ENCODE data around the gene CEBPE. TPM values are rescaled to one million over a fixed set of nuclear protein-coding genes. Genes with fewer than 3 reads are reported as not detected.

CEBPE gene
- total RNA-seq, 2 donors from 2014 or later = not detected

DNA sequence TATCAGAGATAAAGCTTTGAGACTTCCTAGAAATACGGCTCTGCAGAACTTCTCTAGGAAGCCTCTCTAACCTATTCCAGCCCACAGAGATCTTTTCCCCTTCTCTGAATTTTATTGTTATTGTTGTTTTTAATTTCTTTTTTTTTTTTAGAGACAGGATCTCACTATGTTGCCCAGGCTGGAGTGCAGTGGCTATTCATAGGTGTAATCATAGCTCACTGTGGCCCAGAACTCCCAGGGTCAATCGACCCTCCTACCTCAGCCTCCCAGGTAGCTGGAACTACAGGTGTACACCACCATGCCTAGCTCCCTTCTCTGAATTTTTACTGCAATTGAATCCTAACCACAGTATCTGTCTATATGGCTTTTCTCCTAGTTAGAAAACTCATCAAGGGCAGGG, 44.8 kb upstream of the CEBPE start:
- H3K36me3 ChIP-seq = peaks cover 7% of the 10 kb centered on the region
- ATAC-seq (ENCODE audit: insufficient number of reproducible peaks, low FRiP score, low read depth) = no peak
- H3K9me3 ChIP-seq = no peaks in the 10 kb centered on the region
- H3K4me3 ChIP-seq = no peak overlapping the region
- no peaks in the 10 kb centered on the region for H3K27me3 ChIP-seq (replicated peaks; ENCODE audit: insufficient read depth)
- TF ChIP-seq CTCF (IDR thresholded peaks at IDR 0.05) = no peak
- no peak overlapping the region for H3K27ac ChIP-seq
- H3K4me1 ChIP-seq (ENCODE audit: control insufficient read depth in 1 of 2, low read depth in 2 of 2) = peaks cover 7 to 9% of the 10 kb centered on the region in 2 donors
- no peak for DNase-seq (ENCODE audit: low spot score)

GRCh38 chr14:23162800-23163199, 43.7 kb upstream of the CEBPE start:
- no peak for TF ChIP-seq CTCF (IDR thresholded peaks at IDR 0.05)
- H3K36me3 ChIP-seq = peaks cover 7% of the 10 kb centered on the region
- ATAC-seq (ENCODE audit: insufficient number of reproducible peaks, low FRiP score, low read depth) = no peak

DNA sequence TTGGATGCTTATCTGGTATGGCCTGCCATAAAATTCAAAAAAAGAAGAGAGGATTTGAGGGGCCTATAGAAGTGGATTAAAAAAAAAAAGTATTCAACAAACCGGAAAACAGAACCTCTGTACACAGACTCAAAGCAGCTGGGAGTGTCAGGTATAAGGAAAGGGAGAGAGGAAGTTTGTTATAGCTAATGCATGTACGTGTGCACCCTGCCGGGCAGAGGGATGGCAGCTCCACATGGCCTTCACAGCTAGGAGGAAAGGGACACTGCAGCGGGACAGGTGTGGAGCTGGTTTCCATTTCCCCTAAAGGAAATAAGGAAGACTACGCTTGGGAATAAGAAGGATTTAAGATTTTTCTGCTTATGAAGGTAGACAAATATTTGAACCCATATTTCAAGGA, 43.0 kb upstream of the CEBPE start:
- H3K27ac ChIP-seq = no peak overlapping the region
- no peak overlapping the region for H3K4me3 ChIP-seq
- peaks cover 7% of the 10 kb centered on the region for H3K36me3 ChIP-seq
- H3K27me3 ChIP-seq (replicated peaks; ENCODE audit: insufficient read depth) = no peaks in the 10 kb centered on the region
- no peaks in the 10 kb centered on the region for H3K9me3 ChIP-seq
- TF ChIP-seq CTCF (IDR thresholded peaks at IDR 0.05) = no peak
- H3K4me1 ChIP-seq (ENCODE audit: control insufficient read depth in 1 of 2, low read depth in 2 of 2) = peaks cover 7 to 9% of the 10 kb centered on the region in 2 donors
- ATAC-seq (ENCODE audit: insufficient number of reproducible peaks, low FRiP score, low read depth) (no peak), DNase-seq (ENCODE audit: low spot score) (no peak)

More at GRCh38 chr14:23162800-23163199, 43.7 kb upstream of the CEBPE start:
- Histone ChIP-seq H3K4me1 (ENCODE audit: control insufficient read depth in 1 of 2, low read depth in 2 of 2) (peaks cover 7 to 9% of the 10 kb centered on the region in 2 donors), H3K27ac (no peak overlapping the region), H3K4me3 (no peak overlapping the region), H3K9me3 (no peaks in the 10 kb centered on the region), H3K27me3 (replicated peaks; ENCODE audit: insufficient read depth) (no peaks in the 10 kb centered on the region)
- no peak for DNase-seq (ENCODE audit: low spot score)

GRCh38 chr14:23160924-23161522, 42.0 kb upstream of the CEBPE start:
- no peak overlapping the region for H3K27ac ChIP-seq
- peaks cover 4% of the 10 kb centered on the region for H3K36me3 ChIP-seq
- DNase-seq (ENCODE audit: low spot score) = no peak
- ATAC-seq (ENCODE audit: insufficient number of reproducible peaks, low FRiP score, low read depth) = peak; percentile 66
- no peak overlapping the region for H3K4me3 ChIP-seq
- TF ChIP-seq CTCF (IDR thresholded peaks at IDR 0.05) = no peak
- H3K27me3 ChIP-seq (replicated peaks; ENCODE audit: insufficient read depth) = no peaks in the 10 kb centered on the region
- H3K9me3 ChIP-seq = no peaks in the 10 kb centered on the region
- H3K4me1 ChIP-seq (ENCODE audit: control insufficient read depth in 1 of 2, low read depth in 2 of 2) = peaks cover 7 to 13% of the 10 kb centered on the region in 2 donors

- no peaks in the 10 kb centered on the region for H3K9me3 ChIP-seq
- peaks cover 3% of the 10 kb centered on the region for H3K36me3 ChIP-seq
- H3K27ac ChIP-seq = no peak overlapping the region
- no peaks in the 10 kb centered on the region for H3K27me3 ChIP-seq (replicated peaks; ENCODE audit: insufficient read depth)
- ATAC-seq (ENCODE audit: insufficient number of reproducible peaks, low FRiP score, low read depth) (no peak), DNase-seq (ENCODE audit: low spot score) (no peak)
- no peak overlapping the region for H3K4me3 ChIP-seq
- no peak for TF ChIP-seq CTCF (IDR thresholded peaks at IDR 0.05)
- H3K4me1 ChIP-seq (ENCODE audit: control insufficient read depth in 1 of 2, low read depth in 2 of 2) = peaks cover 12 to 27% of the 10 kb centered on the region in 2 donors
These were observed 40.5 kb upstream of the CEBPE start for GRCh38 chr14:23159532-23159931.

Data from thoracic aorta (tissue), 2 donors.